Measurements from ENCODE around the gene NPHP1. TPM values are rescaled to one million over a fixed set of nuclear protein-coding genes. Genes with fewer than 3 reads are reported as not detected.

The NPHP1 gene
- total RNA-seq, 1 experiment from 2014 or later = 10.4 TPM

Other genes with a start within 250 kb of the NPHP1 start
- gene MALL, start 89.2 kb downstream of the NPHP1 start, total RNA-seq (2014; rRNA removed; shearing (Covaris generic)) = 0.10 TPM in 1 of 2 replicates, not detected in the other
- 63.5 and 80.2 TPM in 2 replicates for gene MTLN, start 7.5 kb upstream of the NPHP1 start, total RNA-seq (2014; rRNA removed; shearing (Covaris generic))